Loucy (cell line): ENCODE results near the gene CDKL1.

Experiments
- EZH2phosphoT487 ChIP-seq: fragments of 200-600 bp; IDR thresholded peaks from 2 replicates; pipeline ENCODE4 v1.6.1; 2018; ENCODE audit warnings: antibody characterized with exemption, mild to moderate bottlenecking, moderate library complexity, borderline replicate concordance
- TF ChIP-seq, protein P1 (sequence below): fragments of 200-600 bp; sonication (generic); conservative IDR thresholded peaks from 2 replicates; pipeline ENCODE4 v1.5.1; 2014; ENCODE audit warnings: mild to moderate bottlenecking, antibody characterized with exemption, low read length

DNA sequence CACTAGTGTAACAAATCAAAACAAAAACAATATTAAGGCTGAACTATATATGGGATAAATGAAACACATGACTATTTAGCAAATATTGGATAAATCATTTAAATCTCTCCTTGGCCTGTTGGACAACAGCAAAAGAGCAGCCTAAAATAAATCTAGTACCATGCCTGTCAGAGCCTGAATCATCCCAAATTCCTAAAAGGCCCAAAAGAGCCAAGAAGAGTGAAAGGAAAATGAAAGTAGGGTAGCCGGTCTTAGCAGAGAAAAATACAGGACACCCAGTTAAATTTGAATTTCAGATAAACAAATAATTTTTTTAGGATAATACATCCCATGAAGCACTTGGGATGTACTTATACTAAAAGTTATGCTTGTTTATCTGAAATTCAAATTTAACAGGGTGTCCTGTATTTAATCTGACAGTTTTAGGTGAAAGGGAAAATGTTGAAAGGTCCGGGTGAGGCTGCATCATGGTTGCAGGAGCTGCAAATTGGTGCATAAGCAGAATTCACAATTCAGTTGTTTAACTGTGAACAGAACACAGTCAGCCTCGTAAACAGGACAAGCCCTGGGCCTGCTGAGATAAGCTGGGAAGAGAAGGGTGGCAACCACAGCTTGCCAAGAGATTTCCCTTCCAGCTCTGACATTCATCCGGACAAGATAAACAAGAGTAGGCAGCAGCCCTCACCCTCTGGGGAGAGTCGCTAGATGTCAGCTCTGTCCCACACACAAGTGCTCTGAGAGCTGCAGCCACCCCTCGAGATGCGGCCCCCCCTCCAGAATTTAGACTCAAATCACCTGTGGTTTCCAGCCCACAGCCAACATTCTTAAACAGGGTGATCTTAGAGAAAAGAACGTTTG, 54.2 kb downstream of the CDKL1 start:
- TF ChIP-seq, protein P1, sequence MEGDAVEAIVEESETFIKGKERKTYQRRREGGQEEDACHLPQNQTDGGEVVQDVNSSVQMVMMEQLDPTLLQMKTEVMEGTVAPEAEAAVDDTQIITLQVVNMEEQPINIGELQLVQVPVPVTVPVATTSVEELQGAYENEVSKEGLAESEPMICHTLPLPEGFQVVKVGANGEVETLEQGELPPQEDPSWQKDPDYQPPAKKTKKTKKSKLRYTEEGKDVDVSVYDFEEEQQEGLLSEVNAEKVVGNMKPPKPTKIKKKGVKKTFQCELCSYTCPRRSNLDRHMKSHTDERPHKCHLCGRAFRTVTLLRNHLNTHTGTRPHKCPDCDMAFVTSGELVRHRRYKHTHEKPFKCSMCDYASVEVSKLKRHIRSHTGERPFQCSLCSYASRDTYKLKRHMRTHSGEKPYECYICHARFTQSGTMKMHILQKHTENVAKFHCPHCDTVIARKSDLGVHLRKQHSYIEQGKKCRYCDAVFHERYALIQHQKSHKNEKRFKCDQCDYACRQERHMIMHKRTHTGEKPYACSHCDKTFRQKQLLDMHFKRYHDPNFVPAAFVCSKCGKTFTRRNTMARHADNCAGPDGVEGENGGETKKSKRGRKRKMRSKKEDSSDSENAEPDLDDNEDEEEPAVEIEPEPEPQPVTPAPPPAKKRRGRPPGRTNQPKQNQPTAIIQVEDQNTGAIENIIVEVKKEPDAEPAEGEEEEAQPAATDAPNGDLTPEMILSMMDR, result peak; percentile 80
- no peak for TF ChIP-seq EZH2phosphoT487
